NOMO-1 treated with dmso at 0.1 percent for 144 hours (cell line): ENCODE data around the gene PRKD2.
A peak's percentile ranks its signal among the peaks of the same experiment; 100 is the strongest.

Experiments
- DNase-seq: peaks from one replicate; lab custom pipeline; 2025; ENCODE audit not compliant: unreplicated experiment; lab: John Stamatoyannopoulos, UW

Gene PRKD2

DNA sequence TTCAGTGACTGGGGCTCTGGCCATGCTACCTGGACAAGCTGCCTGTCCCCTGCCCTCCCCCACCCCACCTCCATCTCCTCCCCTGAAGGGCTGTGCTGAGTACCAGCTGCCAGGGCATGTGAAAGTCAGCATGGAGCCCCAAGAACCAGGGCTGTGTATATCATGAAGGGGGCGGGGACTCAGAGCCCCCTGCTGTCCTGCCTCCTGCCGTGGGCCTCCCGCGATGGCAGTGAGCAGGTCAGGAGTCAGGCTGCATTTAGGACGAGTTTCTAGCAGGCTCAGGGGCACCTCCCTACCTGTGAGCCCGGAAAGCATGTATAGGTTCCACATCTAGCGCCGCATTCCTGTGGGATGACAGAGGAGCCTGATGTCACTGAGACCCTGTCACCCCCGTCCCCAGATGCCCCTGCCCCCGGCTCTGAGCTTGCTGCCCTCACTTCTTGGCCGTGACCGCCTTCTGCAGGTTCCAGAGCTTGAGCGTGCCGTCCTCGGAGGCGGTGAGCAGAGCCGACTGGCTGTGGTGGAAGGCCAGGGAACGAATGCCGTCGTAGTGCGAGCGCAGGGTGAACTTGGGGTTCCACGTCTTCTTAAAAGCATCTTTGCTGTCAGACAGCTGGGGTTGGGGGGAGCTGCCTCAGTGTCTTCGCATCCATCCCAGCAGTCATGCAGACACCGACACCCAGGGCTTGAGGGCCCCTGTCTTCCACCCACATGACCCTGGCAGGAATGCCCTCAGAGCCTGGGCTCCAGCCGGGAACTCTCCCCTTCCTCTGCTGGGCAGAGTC lies 8.3 kb upstream of the PRKD2 start:
- no peak for DNase-seq

DNA sequence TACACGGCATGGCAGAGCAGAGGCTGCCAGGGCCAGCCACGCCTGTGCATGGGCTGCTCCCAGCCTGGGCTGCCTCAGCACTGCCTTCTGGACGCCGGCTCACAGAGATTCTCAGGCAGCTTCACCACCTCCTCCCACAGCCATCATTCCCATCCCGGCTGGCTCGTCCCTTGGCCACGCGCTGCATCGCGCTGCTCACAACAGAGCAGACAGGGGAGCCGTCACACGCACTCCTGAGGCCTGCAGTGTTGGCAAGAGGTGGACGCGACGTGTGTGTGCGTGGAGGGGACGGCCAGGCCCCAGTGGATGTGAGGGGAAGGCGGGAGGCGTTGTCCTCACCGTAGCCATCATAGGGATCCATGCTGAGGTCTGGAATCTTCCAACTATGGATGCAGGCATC lies 7.6 kb upstream of the PRKD2 start:
- DNase-seq = no peak

DNA sequence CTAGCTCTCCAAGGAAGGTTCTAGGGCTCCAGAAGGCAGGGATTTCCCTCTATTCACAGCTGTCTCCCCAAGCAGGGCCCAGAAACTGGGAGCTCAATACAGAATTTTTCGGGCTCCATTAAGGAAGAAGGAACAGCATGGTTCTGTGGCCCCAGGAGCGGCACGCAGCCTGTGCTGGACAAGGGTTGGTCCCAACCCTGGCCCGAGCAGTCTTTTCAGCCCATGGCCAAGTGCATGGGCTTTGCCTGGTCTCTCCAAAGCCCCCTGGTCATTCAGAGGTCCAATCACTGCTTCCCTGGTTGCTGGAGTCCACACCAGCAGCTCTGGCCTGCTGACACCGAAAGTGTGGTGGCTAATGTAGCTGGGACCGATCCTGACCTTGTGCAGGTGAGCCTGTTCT lies 6.6 kb upstream of the PRKD2 start:
- DNase-seq = no peak

DNA sequence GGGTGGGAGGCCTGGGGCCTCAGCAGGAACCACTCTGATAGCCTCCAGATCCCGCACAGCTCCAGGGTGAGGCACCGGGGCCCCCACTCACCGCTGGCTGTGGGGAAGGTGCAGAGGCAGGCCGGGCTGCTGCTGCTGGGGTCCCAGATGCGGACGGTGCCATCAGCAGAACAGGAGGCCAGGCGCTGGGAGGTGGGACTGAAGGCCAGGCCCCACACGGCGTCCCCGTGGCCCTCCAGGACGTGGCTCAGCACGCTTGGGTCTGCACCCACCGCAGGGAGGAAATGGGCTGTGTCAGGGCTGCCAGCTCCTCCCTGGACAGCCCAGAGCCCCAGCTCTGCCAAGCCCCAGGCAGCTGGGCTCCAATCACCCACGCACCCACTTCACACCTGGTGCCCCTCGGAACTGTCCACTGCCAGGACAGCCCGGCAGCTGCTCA lies 6.1 kb upstream of the PRKD2 start:
- no peak for DNase-seq

DNA sequence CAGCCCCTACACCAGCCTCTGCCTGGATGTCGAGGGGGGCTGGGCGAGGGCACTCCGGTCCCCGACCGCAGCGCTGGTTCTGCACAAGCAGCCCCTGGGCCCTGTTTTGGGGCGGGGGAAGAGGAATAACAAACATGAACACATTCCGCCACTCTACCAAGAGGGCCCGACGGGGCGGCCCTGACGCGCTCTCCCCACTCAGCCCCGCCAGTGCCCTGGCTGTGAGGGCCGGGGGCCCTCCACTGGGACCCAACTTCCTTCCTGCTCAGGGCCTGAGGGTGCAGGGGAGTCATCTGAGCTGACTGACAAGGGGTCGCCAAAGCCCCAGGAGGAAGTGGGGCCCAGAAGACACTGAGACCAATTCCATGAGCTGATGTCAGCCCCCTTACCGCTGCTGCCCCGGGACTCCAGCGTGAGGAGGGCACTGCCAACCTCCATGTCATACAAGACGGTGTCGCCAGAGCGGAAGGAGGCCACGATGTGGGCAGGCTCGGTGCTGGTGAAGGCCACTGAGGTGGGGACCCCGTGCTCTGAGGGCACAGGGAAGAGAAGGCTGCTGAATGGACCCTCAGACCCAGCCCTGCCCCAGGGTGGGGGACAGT lies 5.6 kb upstream of the PRKD2 start:
- no peak for DNase-seq

DNA sequence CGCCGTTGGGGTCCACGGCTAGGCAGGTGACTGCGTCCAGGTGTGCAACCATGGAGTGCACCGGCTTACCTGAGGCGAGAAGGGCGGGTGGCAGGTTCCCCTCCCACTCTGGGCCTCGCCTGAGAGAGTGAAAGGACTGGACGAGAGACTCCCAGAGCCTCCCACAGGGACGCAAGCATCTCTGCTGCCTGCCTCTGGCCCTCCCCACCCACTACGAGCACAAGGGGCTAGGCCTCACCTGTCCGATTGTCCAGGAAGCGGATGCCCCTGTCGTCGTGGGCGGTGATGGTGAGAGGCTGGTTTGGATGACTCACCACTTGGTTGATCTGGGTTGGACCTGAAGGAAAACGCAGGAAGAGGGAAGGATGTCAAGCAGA lies 5.1 kb upstream of the PRKD2 start:
- no peak for DNase-seq

DNA sequence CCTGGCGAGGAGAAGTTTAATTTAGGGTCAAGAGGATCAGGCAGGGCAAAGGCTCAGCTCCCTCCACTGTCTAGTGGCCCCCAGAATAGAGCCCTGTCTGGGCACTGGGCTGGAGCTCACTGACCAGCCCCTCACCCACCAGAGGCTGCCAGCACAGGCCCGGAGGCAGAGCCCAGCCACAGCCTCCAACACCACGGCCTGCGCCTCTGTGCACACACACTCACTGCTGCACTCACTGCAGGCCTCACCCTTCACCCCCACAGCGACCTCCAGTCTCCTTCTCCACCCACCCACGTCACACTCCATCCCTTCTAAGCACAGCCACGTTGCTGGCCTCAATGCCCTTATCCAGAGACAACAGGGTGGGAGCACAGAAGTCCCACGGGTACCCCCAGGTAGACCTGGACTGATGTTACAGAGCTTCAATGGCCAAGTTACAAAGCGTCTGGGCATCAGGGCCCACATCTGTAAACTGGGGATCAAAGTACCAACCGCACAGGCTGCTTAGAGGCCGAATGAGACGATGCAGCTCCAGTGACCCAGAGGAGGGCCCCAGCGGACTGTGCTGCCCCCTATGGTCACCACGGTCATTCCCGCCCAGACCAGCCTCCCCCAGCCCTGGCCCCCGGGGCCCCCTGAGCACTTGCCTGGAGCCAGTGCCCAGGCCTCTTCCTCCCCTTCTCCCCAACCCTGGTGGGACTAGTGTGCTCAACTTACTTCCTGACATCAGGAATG lies 4.5 kb upstream of the PRKD2 start:
- DNase-seq = no peak

DNA sequence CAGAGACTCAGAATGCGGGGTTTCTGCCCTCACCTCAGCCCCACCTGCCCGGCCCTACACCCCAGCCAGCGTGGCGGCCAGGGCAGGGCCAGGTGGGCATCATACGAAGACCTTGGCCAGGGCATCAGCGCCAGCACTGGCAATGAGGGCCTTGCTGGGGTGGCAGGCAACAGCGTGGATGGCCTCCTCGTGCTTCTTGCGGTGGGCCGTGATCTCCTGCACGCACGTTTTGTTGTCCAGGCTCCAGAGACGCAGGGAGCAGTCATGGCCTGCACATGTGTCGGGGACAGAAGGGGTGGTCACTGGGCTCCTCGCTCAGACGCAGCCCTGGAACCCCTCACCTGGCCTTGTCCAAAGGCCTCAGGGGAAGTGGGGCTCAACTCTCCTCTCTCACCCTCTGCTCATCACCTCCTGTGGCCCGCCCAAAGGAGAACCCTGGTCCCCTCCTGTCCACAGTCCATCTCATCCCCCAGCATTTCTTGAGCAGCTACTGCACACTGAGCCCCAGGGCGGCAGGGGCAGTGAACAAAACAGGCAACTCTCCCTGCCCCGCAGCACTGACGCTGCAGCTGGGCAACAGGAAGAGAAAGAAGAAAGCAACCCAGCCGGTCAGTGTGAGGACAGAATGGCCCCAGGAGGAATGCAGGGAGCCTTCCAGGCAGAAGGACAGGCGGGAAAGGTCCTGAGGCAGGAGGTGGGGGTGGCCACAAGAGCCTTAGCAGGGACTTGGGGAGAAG lies 3.8 kb upstream of the PRKD2 start:
- no peak for DNase-seq

DNA sequence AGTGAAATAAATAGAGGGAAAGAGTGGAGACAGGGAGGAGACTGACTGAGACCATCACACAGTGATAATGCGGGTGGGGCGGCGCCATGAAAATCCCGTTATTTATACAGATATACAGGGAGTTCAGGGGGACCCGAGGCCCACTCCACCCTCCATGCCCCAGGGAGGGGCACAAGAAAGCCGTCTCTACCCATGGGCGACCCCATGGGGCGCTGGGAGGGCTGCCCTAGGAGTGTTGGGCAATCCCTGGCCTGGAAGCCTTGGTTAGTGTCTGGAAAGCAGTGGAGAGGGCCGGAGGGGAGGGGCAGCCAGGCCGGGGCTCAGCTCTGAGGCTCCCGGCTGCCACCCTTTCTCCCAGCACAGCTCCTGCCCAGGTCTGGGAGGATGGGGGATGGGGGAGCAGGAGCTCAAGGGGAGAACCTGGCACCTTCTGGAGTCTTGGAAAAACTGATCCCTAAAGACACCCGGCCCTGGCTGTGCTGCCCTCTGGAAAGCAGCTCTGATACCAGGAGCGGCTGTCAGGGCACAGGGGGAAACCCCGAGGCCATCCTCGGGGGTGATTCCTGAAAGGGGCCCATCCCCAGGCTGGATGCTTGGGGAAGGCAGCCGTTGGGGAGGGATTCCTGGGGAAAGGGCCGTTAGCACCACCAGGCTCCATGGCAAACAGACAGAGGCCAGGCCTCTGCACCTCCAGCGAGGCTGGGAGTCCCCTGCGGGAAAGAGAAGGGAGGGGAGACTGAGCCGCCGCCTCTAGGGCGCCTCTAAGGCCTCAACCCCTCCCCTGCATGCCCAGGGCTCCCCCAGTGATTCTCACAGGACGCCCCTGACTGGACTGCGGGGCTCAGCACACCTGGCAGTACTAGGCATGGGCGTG lies 3.0 kb upstream of the PRKD2 start:
- DNase-seq = no peak

DNA sequence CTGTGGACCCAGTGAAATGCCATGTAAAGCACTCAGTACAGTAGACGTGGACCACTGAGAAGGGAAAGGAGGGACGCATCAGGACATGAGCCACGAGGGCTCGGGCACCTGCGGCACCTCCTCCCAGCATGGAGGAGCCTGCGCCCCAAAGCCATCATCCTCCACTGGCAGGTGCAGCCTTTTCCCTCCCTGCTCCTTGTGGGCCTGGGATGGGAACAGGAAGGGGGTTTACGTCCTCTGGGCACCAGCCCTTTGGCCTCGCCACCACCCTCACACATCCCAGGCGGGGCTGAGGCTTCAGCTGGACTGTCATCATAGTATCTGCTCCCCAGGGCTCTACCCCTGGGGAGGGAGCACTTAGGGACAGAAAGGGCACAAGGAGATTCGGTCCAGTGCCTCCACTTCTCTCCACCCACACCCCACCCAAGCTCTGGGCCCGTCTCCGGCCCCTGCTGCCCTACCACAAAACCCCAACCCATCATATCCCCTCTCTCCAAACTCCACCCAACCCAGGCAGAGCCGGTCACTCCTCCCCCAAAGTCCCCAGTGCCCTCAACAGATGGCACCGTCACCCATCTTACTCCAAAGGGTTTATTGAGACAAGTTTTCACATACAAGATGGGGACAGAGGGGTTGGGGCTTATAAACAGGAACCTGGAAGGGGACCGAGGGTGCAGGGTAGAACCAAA lies 2.2 kb upstream of the PRKD2 start:
- no peak for DNase-seq

DNA sequence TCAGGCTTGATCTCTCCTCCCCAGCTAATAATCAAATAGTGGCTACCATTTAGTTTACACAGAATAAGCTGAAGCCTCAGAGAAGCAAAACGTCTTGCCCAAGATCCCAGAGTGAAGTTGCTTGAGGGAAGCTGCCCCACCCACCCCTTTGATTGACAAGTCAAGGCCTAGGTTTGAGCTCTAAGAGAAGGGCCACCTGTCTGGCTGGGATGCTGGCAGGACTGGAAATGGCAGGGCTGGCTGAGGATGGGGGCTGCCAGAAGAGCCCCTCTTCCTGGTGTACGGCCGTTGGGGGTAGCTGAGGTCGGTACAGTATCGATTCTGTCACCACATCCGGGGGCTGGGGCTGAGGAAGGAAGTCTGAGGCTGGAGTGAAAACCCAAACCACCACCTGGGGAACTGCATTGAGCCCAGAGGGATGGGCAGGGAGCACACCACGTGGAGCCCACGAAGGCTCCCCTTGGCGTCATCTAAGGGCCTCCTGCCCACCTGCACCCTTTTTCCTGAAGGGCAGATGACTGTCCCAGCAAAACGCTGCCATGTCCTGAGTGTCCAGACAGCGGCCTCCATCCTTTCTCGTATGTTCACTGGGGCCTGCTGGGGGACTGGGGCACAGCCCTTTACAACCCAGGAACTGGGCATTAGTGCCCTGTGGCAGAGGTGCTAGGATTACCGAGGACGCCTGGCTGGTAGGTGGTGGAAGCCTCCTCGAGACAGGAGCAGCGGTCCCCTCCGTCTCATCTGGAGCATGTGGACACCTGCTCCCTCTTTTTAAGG lies 1.4 kb upstream of the PRKD2 start:
- DNase-seq = peak; percentile 66

DNA sequence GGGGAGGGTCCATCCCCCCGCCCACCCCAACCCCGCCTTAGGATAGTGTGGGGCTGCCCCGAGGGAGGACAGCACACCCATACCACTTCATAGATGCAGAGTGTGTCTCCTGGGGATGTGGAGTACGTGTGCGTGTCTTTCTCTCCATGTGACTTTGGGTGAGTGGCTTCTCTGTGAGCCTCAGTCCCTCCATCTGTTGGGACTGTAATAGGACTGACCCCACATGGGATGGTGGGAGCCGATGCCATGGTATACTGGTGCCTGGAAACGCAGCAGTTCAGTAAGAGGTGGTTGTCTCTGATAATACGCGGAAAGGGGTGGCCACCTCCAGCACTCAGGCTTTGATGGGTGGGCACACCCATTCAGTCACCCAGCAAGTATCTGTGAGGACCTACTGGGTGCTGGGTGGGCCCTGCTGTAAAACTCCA lies 816 bp upstream of the PRKD2 start:
- no peak for DNase-seq

DNA sequence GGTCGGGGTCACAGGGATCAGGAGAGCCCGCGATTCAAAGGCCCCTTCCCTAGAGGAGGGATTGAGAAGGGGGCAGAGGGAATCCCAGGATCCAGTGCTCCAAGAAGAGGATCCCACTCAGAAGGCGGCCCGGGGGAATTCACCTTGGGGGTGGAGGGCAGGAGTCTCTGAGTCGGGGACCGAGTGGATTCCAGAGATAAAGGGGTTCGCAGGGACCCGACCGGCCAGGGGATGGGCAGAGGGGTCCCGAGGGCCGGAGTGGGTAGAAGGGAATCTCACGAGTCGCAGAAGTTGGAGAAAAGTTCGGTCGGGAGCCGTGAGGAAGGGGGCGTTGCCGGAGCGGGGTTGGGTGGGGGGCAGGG lies 261 bp downstream of the PRKD2 start:
- DNase-seq = no peak

DNA sequence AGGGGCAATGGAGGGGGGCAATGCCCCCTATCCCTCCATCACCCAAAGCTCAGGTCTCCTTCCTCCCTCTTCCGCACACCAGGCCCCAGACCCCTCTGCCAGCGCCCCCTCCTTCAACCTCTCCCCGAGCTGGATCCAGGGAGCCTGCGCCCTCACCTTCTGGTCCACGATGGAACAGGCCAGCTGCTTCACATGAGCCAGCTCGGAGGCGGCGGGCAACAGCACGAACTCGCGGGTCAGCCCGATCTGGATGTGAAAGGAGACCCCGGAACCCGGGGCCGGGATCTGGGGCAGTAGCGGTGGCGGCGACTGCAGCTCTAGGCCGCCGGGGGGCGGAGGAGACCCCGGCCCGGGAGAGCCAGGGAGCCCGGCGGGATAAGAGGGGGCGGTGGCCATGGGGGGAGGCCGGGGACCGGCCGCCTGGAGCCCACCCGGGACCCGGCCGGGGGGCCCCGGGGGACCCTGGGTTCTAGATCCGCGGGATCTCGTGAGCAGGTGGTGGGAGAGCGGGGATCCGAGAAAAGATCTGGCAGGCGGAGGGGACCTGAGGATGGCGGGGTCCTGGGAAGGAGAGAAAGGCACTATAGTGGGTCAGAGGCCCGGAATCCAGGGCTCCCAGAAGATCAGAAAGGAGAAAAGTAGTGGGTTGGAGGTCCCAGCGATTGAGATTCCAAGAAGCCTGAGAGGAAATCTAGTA lies 791 bp downstream of the PRKD2 start:
- DNase-seq = no peak

DNA sequence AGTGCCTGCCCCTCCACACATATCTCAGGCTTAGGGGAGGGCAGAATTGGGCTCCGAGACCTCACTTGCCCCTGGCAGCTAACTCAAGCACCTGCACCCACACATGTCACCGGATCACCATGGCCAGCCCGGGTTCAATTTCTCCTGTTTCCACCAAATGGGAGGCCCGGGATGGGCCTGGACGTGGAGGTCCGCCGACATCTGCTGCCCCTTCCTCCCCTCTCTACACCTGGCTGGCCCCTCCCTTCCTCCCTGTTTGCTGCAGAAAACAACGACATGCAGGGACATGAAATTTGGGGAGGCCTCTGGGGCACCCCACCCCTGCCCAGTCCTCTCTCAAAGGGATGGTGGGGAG lies 1.3 kb downstream of the PRKD2 start:
- no peak for DNase-seq

DNA sequence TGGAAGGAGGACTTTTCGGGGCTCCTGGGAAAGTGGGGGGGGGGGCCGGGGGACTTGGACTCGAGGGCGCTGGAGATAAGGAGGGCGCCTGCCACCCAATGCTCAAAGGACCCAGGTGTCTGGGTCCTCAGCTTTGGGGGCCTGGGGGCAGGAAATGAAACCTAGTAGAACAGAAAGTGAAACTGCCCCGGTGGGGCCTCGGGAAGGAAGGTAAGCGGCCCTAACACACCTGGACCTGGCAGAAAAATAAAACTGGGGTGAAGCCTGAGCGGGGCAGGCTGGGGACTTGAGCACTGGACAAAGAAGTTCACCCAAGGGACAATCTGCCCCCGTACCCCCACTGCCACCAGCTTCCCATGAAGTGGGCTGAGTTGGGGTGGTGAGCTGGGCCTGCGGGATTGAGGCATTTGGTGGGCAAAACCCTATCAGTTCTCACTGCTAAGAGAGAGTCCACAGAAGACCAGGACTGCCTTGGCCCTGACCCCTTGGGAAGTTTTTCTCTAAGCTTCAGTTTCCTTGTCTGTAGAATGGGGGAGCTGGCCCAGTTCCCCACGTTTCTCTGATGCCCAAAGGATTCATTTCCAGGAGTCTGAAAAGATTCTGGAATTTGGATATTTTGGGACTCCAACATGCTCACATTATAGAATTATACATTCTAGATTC lies 2.3 kb downstream of the PRKD2 start:
- DNase-seq = no peak

DNA sequence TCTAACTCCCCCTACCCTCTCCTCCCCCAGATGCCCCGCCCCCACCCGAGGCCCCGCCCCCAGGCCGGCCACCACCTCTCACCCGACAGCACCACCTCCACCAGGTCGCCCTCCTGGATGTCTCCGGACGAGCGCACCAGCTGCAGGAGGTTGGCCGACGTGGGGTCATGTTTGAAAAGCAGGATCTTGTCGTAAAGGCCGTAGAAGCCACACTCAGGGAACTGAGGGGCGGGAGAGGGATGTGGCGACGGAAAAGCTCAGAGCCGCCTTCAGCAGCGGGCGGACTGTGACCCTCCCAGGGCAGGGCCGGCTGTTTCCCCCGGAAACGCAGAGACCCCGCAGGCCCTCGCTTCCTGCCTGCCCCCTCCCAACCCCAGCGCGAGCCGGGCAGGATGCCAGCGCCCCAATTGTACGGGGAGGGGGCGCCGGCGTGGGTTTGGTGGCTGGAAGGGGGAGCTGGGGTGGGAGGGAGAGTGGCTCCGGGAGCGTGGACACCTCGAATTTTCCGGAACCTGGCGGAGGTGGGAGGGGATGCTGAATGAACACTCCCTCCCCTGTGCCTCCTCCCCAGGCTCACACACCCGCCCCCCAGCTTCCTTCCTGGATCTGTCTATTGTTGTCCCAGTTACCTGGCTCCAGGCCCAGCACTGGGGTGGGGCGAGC lies 3.0 kb downstream of the PRKD2 start:
- no peak for DNase-seq
